GM12878 (cell line): Measurements from ENCODE around the gene CD83. TPM values are rescaled to one million over a fixed set of nuclear protein-coding genes. Genes with fewer than 3 reads are reported as not detected.
A peak's percentile ranks its signal among the peaks of the same experiment; 100 is the strongest.

ENCODE experiments used
- ATAC-seq: fragments of 200-7000 bp; cut with Tn5 transposase; 3 replicates; pipeline ENCODE4 v1.9.1; 2020; ENCODE audit warnings: mild to moderate bottlenecking, moderate library complexity
- BruUV-seq: library from RNA; stranded (reverse); fragments of 400-500 nt; replicated peaks from 2 replicates; lab custom pipeline; 2021; lab: Mats Ljungman, UMichigan
- CTCF ChIA-PET: fragments of 300-600 bp; sonication (Branson Sonifier 250); formaldehyde crosslinking; extraction: SDS; loops from one replicate; lab custom pipeline; 2021; ENCODE audit warnings: inconsistent platforms; lab: Yijun Ruan, JAX
- POLR2A ChIA-PET: fragments of 350-600 bp; formaldehyde crosslinking; extraction: SDS; loops from one replicate; lab custom pipeline; 2021; ENCODE audit warnings: inconsistent platforms; lab: Charles Lee
- RAD21 ChIA-PET: fragments of 300-600 bp; sonication (Branson Sonifier 250); formaldehyde crosslinking; loops from one replicate; lab custom pipeline; 2023; ENCODE audit warnings: antibody characterized with exemption; ENCODE audit not compliant: unreplicated experiment; lab: Charles Lee
- SMC1A ChIA-PET: fragments of 300-600 bp; sonication (Branson Sonifier 250); formaldehyde crosslinking; loops from one replicate; lab custom pipeline; 2023; ENCODE audit not compliant: unreplicated experiment, uncharacterized antibody; lab: Charles Lee
- DNase-seq: peaks from one replicate; pipeline ENCODE4 v3.0.0-alpha.2; 2011; ENCODE audit warnings: low read depth, low spot score
- FAIRE-seq: peaks from 3 replicates; lab custom pipeline; 2011; peaks lifted over from hg19 to GRCh38; lab: Jason Lieb, UNC
- H2AFZ ChIP-seq: 2 replicates; pipeline ENCODE4 v1.6.0; 2011; ENCODE audit warnings: low read depth, low read length, control low read depth; ENCODE audit not compliant: control insufficient read depth
- H3K27ac ChIP-seq: 2 replicates; pipeline ENCODE4 v1.5.1; 2011; ENCODE audit warnings: control low read depth; ENCODE audit not compliant: control insufficient read depth, insufficient read depth
- H3K27me3 ChIP-seq, 2 experiments: replicated peaks in 1 of 2; 2 replicates each; pipeline versions ENCODE4 v1.6.0 to v1.6.1; 2011; ENCODE audit warnings: low read length in 1 of 2; ENCODE audit not compliant: control insufficient read depth in 2 of 2, insufficient read depth in 2 of 2
- H3K36me3 ChIP-seq, 2 experiments: 2 replicates each; pipeline ENCODE4 v1.5.1; 2011; ENCODE audit warnings: low read length in 1 of 2; ENCODE audit not compliant: control insufficient read depth in 2 of 2, insufficient read depth in 2 of 2
- H3K4me1 ChIP-seq: 2 replicates; pipeline ENCODE4 v1.6.1; 2011; ENCODE audit warnings: mild to moderate bottlenecking, low read length, moderate library complexity, mixed read lengths; ENCODE audit not compliant: control insufficient read depth, insufficient read depth
- H3K4me2 ChIP-seq: 2 replicates; pipeline ENCODE4 v1.6.0; 2011; ENCODE audit warnings: control low read depth; ENCODE audit not compliant: control insufficient read depth, insufficient read depth
- H3K4me3 ChIP-seq: fragments of 200-600 bp; sonication (generic); 2 replicates; pipeline ENCODE4 v1.5.1; 2016
- H3K79me2 ChIP-seq: 2 replicates; pipeline ENCODE4 v1.6.0; 2011; ENCODE audit warnings: low read length; ENCODE audit not compliant: control insufficient read depth, insufficient read depth
- H3K9ac ChIP-seq: 2 replicates; pipeline ENCODE4 v1.8.0; 2011; ENCODE audit warnings: low read length, control low read depth, mixed read lengths; ENCODE audit not compliant: control insufficient read depth, insufficient read depth
- H3K9me3 ChIP-seq: replicated peaks from 3 replicates; pipeline ENCODE4 v1.5.1; 2011; ENCODE audit warnings: mild to moderate bottlenecking, low read length; ENCODE audit not compliant: control insufficient read depth, insufficient read depth
- H4K20me1 ChIP-seq: 2 replicates; pipeline ENCODE4 v1.6.0; 2011; ENCODE audit not compliant: control insufficient read depth, insufficient read depth
- ATF2 ChIP-seq: IDR thresholded peaks from 2 replicates; pipeline ENCODE4 v1.6.1; 2012; ENCODE audit warnings: low read length, inconsistent platforms
- ATF7 ChIP-seq: fragments of 450-650 bp; IDR thresholded peaks from 2 replicates; pipeline ENCODE4 v1.6.1; 2016; ENCODE audit warnings: low read depth, mild to moderate bottlenecking
- BHLHE40 ChIP-seq, 2 experiments: fragments of 450-650 bp in 1 of 2; IDR thresholded peaks; 2 replicates each; pipeline ENCODE4 v1.6.1; 2011 to 2017; ENCODE audit warnings: low read depth in 2 of 2, borderline replicate concordance in 1 of 2, improper control_type of control experiment in 1 of 2, low read length in 1 of 2, mild to moderate bottlenecking in 1 of 2
- CREB1 ChIP-seq: IDR thresholded peaks from 2 replicates; pipeline ENCODE4 v1.6.1; 2012; ENCODE audit warnings: low read depth, mild to moderate bottlenecking, inconsistent platforms
- EED ChIP-seq: sonication (generic); IDR thresholded peaks from 2 replicates; pipeline ENCODE4 v1.6.1; 2016; ENCODE audit warnings: antibody characterized with exemption, low read depth
- IKZF1 ChIP-seq: fragments of 450-650 bp; conservative IDR thresholded peaks from 2 replicates; pipeline ENCODE4 v1.6.1; 2017; ENCODE audit warnings: antibody characterized with exemption, mild to moderate bottlenecking
- IKZF2 ChIP-seq, 2 experiments: fragments of 450-650 bp; IDR thresholded peaks; 2 replicates each; pipeline ENCODE4 v1.6.1; 2017; ENCODE audit warnings: mild to moderate bottlenecking in 2 of 2, moderate library complexity in 2 of 2
- JUNB ChIP-seq: IDR thresholded peaks from 2 replicates; pipeline ENCODE4 v1.6.1; 2016; ENCODE audit warnings: antibody characterized with exemption, mild to moderate bottlenecking
- NFIC ChIP-seq: IDR thresholded peaks from 2 replicates; pipeline ENCODE4 v1.6.1; 2012; ENCODE audit warnings: low read depth, mild to moderate bottlenecking, inconsistent platforms, low read length, moderate library complexity
- RBBP5 ChIP-seq: fragments of 200-600 bp; sonication (generic); conservative IDR thresholded peaks from 2 replicates; pipeline ENCODE4 v1.6.1; 2016
- RUNX3 ChIP-seq: IDR thresholded peaks from 2 replicates; pipeline ENCODE4 v1.6.1; 2012; ENCODE audit warnings: low read length, inconsistent platforms
- SMAD1 ChIP-seq: fragments of 450-650 bp; IDR thresholded peaks from 2 replicates; pipeline ENCODE4 v1.6.1; 2018; ENCODE audit warnings: mild to moderate bottlenecking, low read depth; ENCODE audit not compliant: partially characterized antibody
- SP1 ChIP-seq: IDR thresholded peaks from one replicate; pipeline ENCODE4 v1.6.1; 2011; ENCODE audit warnings: low read depth, low read length
- SPI1 ChIP-seq: IDR thresholded peaks from 2 replicates; pipeline ENCODE4 v1.6.1; 2011; ENCODE audit warnings: low read depth, mild to moderate bottlenecking, low read length, moderate library complexity, borderline replicate concordance; ENCODE audit not compliant: insufficient read depth
- WGBS: methylation state at CpG from one replicate; pipeline ENCODE4 v1.1.6; 2016; ENCODE audit warnings: low lambda C conversion rate; ENCODE audit not compliant: insufficient replicate concordance, insufficient coverage; ENCODE audit errors: missing lambda C conversion rate; 5-methylcytosine and 5-hydroxymethylcytosine counted together
- in situ Hi-C: fragments of 300-500 bp; cut with MboI; formaldehyde crosslinking; loops from 9 replicates; pipeline ENCODE4 v1.14.3; 2018; ENCODE audit warnings: mixed read lengths
- intact Hi-C: fragments of 100-400 bp; cut with micrococcal nuclease; formaldehyde crosslinking; loops from one replicate; pipeline ENCODE4 v1.14.2; 2022; ENCODE audit not compliant: unreplicated experiment
- polyA plus RNA-seq, 11 experiments: library from polyadenylated mRNA; depleted of rRNA in 4 of 11; unstranded in 6 of 11; stranded (reverse) in 5 of 11; fragments of >200 nt; fragmentation: Nextera tagmentation in 4 of 11; fragmentation: Illumina TruSeq in 1 of 11; extraction: Ambion mirVana in 4 of 11; extraction: Trizol in 1 of 11; gene quantifications; 1 replicate in 1 of 11; 2 replicates in 10 of 11; pipeline versions ENCODE4 v1.2.1 to v1.2.3, GENCODE V29; 2011 to 2016; ENCODE audit warnings: inconsistent platforms in 2 of 11, missing spikeins in 2 of 11, low read depth in 1 of 11
- total RNA-seq, 4 experiments: library from RNA; depleted of rRNA in 3 of 4; stranded (reverse); fragments of >200 nt in 3 of 4; fragmentation: Illumina TruSeq in 1 of 4; extraction: Trizol in 1 of 4; gene quantifications; 2 replicates each; pipeline versions ENCODE4 v1.2.1 to v1.2.3, GENCODE V29; 2013 to 2021

CD83 gene
- total and polyA plus RNA-seq, 10 of the 15 experiments (the other 5 are each of a cell fraction or from before 2014, with no cell fraction given) = 76.1 to 174 (median 129) TPM

DNA sequence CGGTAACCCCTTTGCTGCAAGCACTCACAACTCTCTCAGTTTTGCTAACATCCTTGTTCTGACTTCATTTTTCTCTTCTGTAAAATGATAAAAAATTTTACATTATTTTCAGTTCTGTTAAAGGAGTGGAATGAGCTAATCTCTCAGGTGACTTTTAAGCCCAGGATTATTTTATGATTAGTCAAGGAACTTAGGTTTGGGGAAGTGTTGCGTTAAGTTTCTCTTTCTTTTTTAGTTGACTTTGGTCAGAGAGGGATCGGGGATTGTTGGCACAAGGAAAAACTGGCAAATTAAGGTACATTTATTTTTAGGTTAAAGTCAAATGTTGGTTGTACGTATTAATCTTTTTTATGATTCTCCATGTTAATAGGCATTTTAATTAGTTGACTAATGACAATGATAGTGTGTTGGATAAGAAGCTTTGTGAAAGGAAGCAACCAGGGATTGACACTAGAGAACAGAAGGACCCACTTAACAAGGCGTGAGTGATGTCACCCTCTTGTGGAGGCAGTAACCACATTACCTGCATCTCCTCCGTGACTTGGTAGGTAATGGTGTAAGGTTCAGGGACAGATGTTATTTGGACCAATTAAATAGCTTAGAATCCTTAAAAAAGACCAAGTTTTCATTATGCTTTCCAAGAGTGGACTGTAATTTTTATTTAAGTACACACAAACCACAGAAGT, 31.6 kb downstream of the CD83 start:
- Histone ChIP-seq H3K4me2 (peak overlapping the region; percentile 34), H3K4me1 (peaks cover 7% of the 10 kb centered on the region; the same call in 1 of the 2 replicates), H3K36me3 (no peaks in the 10 kb centered on the region; a peak in 1 of 4 replicates), H3K79me2 (no peaks in the 10 kb centered on the region), H3K27ac (no peak overlapping the region), H3K9ac (no peak overlapping the region), H3K9me3 (no peaks in the 10 kb centered on the region), H3K4me3 (0 out of 2 replicates have a peak overlapping the region, but pooled peaks have one; percentile 22), H2AFZ (no peak overlapping the region), H3K27me3 (no peaks in the 10 kb centered on the region), H4K20me1 (no peaks in the 10 kb centered on the region)
- in situ Hi-C loops (no loop called here), intact Hi-C loops (loop anchor here (10.0 kb wide), 1 partner anchor 354 kb away; no protein-coding TSS in a partner anchor)
- 46% methylated on average over 6 of the region's 6 CpGs for WGBS
- ChIA-PET CTCF (interaction anchor here (0.6 to 15.4 kb wide), 9 partner anchors 9 to 562 kb away, joined by 3 to 204 read pairs (median 6); no protein-coding TSS in a partner anchor), POLR2A (interaction anchor here (0.5 to 1.4 kb wide), 2 partner anchors 54 to 936 kb away, joined by 3 to 4 read pairs; no protein-coding TSS in a partner anchor), SMC1A (interaction anchor here (0.7 to 2.8 kb wide), 11 partner anchors 10 to 275 kb away, joined by 3 to 20 read pairs (median 6); no protein-coding TSS in a partner anchor), RAD21 (interaction anchor here (0.8 to 2.9 kb wide), 8 partner anchors 10 to 275 kb away, joined by 3 to 13 read pairs (median 4); no protein-coding TSS in a partner anchor)
- TF ChIP-seq ATF7 (0 out of 2 replicates have a peak, but pooled peaks have one; percentile 25), SPI1 (peak; percentile 49; the same call in 1 of the 2 replicates), NFIC (peak; percentile 69; the same call in 1 of the 2 replicates), RBBP5 (no peak), IKZF1 (0 out of 2 replicates have a peak, but pooled peaks have one; percentile 21), EED (peak; percentile 22; the same call in 1 of the 2 replicates), SMAD1 (no peak), RUNX3 (peak; percentile 70), ATF2 (peak; percentile 70), JUNB (peak; percentile 73), IKZF2 (IDR thresholded peaks at IDR 0.05) (peak; percentile 44 to 58; a peak in 3 of 4 replicates), BHLHE40 (IDR thresholded peaks at IDR 0.05; ENCODE audit: borderline replicate concordance in 1 of 2, low read depth in 2 of 2, low read length in 1 of 2) (0 out of 4 replicates have a peak, but pooled peaks of 1 of the 2 experiments have one; percentile 17), CREB1 (peak; percentile 31; the same call in 1 of the 2 replicates), SP1 (no peak)
- ATAC-seq = peak; percentile 67
- DNase-seq = no peak
- peak; percentile 72 for FAIRE-seq
- BruUV-seq = no TSS peak
